ENCODE measurements around the gene HIGD2A. TPM values are rescaled to one million over a fixed set of nuclear protein-coding genes. Genes with fewer than 3 reads are reported as not detected.

HIGD2A gene
- polyA plus RNA-seq, 3 donors = 101 to 298 (median 260) TPM

GRCh38 chr5:176364765-176365350 is 23.7 kb upstream of the HIGD2A start:
- no peaks in the 10 kb centered on the region for H3K9me3 ChIP-seq (replicated peaks in 1 of 2; ENCODE audit: control insufficient read depth in 1 of 2, insufficient read depth in 1 of 2, low read length in 2 of 2)
- WGBS (ENCODE audit: insufficient coverage) = 28% methylated on average over 9 of the region's 28 CpGs
- H3K36me3 ChIP-seq (replicated peaks in 1 of 2; ENCODE audit: control insufficient read depth in 1 of 2, insufficient read depth in 2 of 2, low read length in 2 of 2) = no peaks in the 10 kb centered on the region
- peaks cover 34 to 50% (median 40%) of the 10 kb centered on the region in 3 donors for H3K27me3 Mint-ChIP-seq (ENCODE audit: low read depth in 3 of 3)
- peaks cover 0 to 20% (median 4%) of the 10 kb centered on the region in 7 donors for H3K9me3 Mint-ChIP-seq
- peak overlapping the region; percentile 81 for H2AFZ ChIP-seq (ENCODE audit: insufficient read depth, low read depth, low read length, poor library complexity, severe bottlenecking)
- peaks cover 24 to 40% of the 10 kb centered on the region in 2 donors for H3K4me1 ChIP-seq (ENCODE audit: control insufficient read depth in 1 of 2, insufficient read depth in 2 of 2, low read length in 2 of 2)
- intact Hi-C loops (cut with micrococcal nuclease) = no loop called here
- H3K36me3 Mint-ChIP-seq = peaks cover 0 to 3% of the 10 kb centered on the region in 2 donors
- H3K4me3 ChIP-seq (replicated peaks in 1 of 3; ENCODE audit: low read depth in 2 of 3, low read length in 3 of 3) = peak overlapping the region; percentile 41 to 72 (median 54)
- peaks cover 22% of the 10 kb centered on the region for H3K4me1 Mint-ChIP-seq
- H3K27ac Mint-ChIP-seq = no peak overlapping the region
- H4K20me1 ChIP-seq (ENCODE audit: insufficient read depth, low read length) = no peaks in the 10 kb centered on the region
- H3K4me2 ChIP-seq (replicated peaks; ENCODE audit: extremely low read depth, low read length, poor library complexity, severe bottlenecking) = peak overlapping the region; percentile 74
- no peak for TF ChIP-seq CTCF (IDR thresholded peaks at IDR 0.05)
- no peak for DNase-seq
- peaks cover 20 to 46% of the 10 kb centered on the region in 2 donors for H3K27me3 ChIP-seq (ENCODE audit: control insufficient read depth in 2 of 2, insufficient read depth in 2 of 2, low read length in 2 of 2)
- peak overlapping the region; percentile 69 to 84 for H3K4me3 Mint-ChIP-seq
- H3K27ac ChIP-seq (ENCODE audit: low read depth in 1 of 2, low read length in 2 of 2) = no peak overlapping the region
- peak overlapping the region; percentile 28 for H3K9ac ChIP-seq (ENCODE audit: insufficient read depth, low read length, poor library complexity, severe bottlenecking)
- peaks cover 13% of the 10 kb centered on the region for H3K79me2 ChIP-seq (ENCODE audit: insufficient read depth, low read length)

- Histone ChIP-seq H3K9me3 (replicated peaks in 1 of 2; ENCODE audit: control insufficient read depth in 1 of 2, insufficient read depth in 1 of 2, low read length in 2 of 2) (no peaks in the 10 kb centered on the region), H3K4me1 (ENCODE audit: control insufficient read depth in 1 of 2, insufficient read depth in 2 of 2, low read length in 2 of 2) (peaks cover 23 to 37% of the 10 kb centered on the region in 2 donors), H3K79me2 (ENCODE audit: insufficient read depth, low read length) (peaks cover 9% of the 10 kb centered on the region), H3K27ac (ENCODE audit: low read depth in 1 of 2, low read length in 2 of 2) (no peak within 1 kb of the TSS), H3K9ac (ENCODE audit: insufficient read depth, low read length, poor library complexity, severe bottlenecking) (peak within 1 kb of the TSS; percentile 28), H4K20me1 (ENCODE audit: insufficient read depth, low read length) (no peaks in the 10 kb centered on the region), H3K36me3 (replicated peaks in 1 of 2; ENCODE audit: control insufficient read depth in 1 of 2, insufficient read depth in 2 of 2, low read length in 2 of 2) (no peaks in the 10 kb centered on the region), H3K4me3 (replicated peaks in 1 of 3; ENCODE audit: low read depth in 2 of 3, low read length in 3 of 3) (peak within 1 kb of the TSS; percentile 41 to 72 (median 54)), H3K27me3 (ENCODE audit: control insufficient read depth in 2 of 2, insufficient read depth in 2 of 2, low read length in 2 of 2) (peaks cover 20 to 46% of the 10 kb centered on the region in 2 donors), H2AFZ (ENCODE audit: insufficient read depth, low read depth, low read length, poor library complexity, severe bottlenecking) (peak within 1 kb of the TSS; percentile 81), H3K4me2 (replicated peaks; ENCODE audit: extremely low read depth, low read length, poor library complexity, severe bottlenecking) (peak within 1 kb of the TSS; percentile 74)
- Mint-ChIP-seq H3K27me3 (ENCODE audit: low read depth in 3 of 3) (peaks cover 34 to 50% (median 42%) of the 10 kb centered on the region in 3 donors), H3K36me3 (peaks cover 0 to 3% of the 10 kb centered on the region in 2 donors), H3K4me1 (peaks cover 22% of the 10 kb centered on the region), H3K4me3 (peak within 1 kb of the TSS; percentile 72 to 84), H3K27ac (no peak within 1 kb of the TSS), H3K9me3 (peaks cover 0 to 20% (median 4%) of the 10 kb centered on the region in 7 donors)
- intact Hi-C loops (cut with micrococcal nuclease) = no loop called here
- TF ChIP-seq CTCF (IDR thresholded peaks at IDR 0.05) = no peak
- DNase-seq = peak in 1 of 3 donors; percentile 17
- under 1% methylated on average over 93 of the region's 108 CpGs for WGBS (ENCODE audit: insufficient coverage)
Observed at GRCh38 chr5:176365351-176366231, 23.0 kb upstream of the HIGD2A start, which contains the start of gene ARL10. ARL10 (plus strand) TSS chr5:176365487; CDS start chr5:176365564, 77 bp downstream.
